GM18505 (cell line): ENCODE results near the gene GALNT18.

ENCODE experiments used
- ATAC-seq: cut with Tn5 transposase; IDR thresholded peaks from one replicate; pipeline ENCODE4 v1.9.1; 2021; ENCODE audit not compliant: unreplicated experiment
- POLR2A ChIP-seq: IDR thresholded peaks from 4 replicates; pipeline ENCODE4 v1.6.1; 2011; ENCODE audit warnings: borderline replicate concordance; ENCODE audit not compliant: insufficient read depth, insufficient read length; ENCODE audit errors: extremely low read depth

Gene GALNT18

DNA sequence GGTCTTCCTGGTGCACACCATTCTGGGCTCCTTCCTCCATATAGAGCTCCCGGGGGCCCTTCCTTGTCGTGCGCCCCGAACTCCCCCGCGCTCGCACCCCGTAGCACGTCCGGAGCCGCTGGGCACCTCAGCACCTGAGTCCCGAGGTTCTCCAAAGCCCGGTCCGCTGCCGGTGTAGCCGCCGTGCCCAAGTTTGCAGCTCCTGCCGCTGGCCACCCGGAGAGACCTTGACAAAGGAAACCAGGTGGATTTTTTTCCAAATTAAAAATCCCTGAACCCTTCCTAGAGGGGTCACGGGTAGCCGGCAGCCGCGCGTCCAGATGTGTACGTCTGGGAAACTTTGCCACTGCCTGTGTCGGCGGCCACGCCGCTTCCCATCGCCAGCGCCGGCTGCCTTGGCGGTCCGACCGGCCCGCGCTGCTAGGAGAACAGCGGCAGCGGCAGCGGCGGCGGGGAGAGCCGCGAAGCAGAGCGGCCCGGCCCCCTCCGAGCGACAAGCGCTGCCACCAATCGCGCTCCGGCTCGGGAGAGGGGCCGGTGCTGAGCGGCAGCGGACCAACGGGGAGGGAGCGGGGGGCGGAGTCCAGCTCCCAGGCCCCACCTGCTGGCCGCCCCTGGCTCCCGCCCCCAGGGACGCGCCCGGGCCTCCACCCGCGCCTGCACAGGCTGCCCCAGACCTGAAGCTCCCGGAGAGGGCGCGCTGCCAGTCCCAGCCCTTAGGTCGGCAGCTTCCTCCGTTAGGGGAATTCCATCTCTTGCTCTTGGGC is at the start of gene GALNT18:
TSS of gene GALNT18 (minus strand) at position 433 of the 767 bp plus-strand sequence.
- TF ChIP-seq POLR2A: peak; percentile 65
- ATAC-seq: peak; percentile 91

DNA sequence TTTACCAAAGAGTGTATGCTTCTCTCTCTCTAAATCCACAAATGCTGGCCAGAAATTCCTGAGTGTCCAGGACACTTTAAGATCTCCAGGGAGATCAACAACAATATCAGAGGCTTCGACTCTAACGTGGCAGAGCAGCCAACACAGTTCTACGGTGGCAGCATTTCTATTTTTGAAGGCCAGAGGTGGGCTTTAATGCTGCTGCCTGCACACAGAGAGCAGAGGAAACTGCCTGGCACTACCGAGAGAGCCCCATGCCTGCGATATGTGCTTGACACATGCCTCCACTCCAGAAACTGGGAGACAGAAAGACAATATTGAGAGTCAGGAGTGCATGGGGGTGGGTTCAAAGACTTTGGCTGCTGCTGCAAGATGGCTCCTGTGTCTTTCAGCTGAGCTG is 48.8 kb upstream of the GALNT18 start:
- TF ChIP-seq POLR2A: no peak
- ATAC-seq: no peak

- ATAC-seq: no peak
- no peak for TF ChIP-seq POLR2A
These were observed 47.5 kb upstream of the GALNT18 start for GRCh38 chr11:11669233-11669846.

GRCh38 chr11:11668781-11669180 is 47.0 kb upstream of the GALNT18 start:
- no peak for TF ChIP-seq POLR2A
- no peak for ATAC-seq

- no peak for ATAC-seq
- no peak for TF ChIP-seq POLR2A
These were observed 46.5 kb upstream of the GALNT18 start for GRCh38 chr11:11668274-11668673.

DNA sequence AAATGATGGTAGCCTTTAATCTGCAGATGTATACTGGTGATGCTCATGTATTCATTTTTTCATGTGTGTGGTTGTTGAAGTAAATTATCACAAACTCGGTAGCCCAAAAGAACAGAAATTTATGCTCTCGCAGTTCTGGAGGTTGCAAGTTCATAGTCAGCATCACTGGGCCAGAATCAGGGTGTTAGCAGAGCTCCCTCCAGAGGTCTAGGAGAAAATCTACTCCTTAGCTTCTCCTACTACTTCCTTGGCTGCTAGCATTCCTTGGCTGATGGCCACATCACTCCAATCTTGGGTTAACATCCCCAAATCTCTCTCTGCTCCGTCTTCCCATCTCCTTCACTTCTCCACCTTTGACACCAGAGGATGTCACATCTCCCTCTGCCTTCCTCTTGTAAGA is 45.3 kb upstream of the GALNT18 start:
- TF ChIP-seq POLR2A: no peak
- no peak for ATAC-seq

GRCh38 chr11:11665407-11665806 is 43.6 kb upstream of the GALNT18 start:
- ATAC-seq: no peak
- TF ChIP-seq POLR2A: no peak

DNA sequence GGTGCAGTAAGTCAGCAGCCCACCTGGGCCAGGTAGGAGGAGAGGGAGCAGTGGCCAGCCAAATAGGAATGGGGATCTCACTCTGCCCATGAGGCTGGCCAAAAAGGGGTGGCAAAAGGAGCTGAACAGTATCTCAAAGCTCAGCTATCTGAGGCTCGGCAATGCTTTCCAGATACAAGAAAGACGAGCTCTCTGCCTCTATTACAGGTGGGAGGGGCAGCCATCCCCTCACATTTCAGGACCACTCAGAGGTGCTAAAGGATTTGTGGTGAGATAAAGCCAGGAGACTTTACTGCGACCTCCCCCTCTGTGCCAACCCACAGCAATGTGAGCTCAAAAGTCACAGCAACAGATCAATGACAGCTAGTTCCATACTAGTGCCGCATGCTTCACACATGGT is 42.1 kb upstream of the GALNT18 start:
- no peak for TF ChIP-seq POLR2A
- no peak for ATAC-seq

DNA sequence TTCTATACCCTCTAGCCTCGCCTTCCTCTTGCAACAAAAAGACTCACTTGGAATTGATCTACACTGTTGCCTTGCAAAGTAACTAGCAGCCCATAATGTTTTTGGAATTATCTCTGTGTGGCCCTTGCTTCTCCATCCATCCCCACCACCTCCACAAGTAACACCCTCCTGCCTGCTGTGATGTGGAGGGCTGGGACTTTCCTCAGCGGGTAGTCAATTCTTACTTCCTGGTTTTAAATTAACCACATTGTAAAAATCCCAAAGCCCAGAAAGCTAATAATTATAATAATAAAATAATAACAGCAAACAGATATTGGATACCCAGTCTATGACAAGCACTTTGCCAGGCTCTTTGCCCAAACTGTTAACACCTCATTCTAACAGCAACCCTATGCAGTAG is 40.8 kb upstream of the GALNT18 start:
- no peak for TF ChIP-seq POLR2A
- no peak for ATAC-seq

DNA sequence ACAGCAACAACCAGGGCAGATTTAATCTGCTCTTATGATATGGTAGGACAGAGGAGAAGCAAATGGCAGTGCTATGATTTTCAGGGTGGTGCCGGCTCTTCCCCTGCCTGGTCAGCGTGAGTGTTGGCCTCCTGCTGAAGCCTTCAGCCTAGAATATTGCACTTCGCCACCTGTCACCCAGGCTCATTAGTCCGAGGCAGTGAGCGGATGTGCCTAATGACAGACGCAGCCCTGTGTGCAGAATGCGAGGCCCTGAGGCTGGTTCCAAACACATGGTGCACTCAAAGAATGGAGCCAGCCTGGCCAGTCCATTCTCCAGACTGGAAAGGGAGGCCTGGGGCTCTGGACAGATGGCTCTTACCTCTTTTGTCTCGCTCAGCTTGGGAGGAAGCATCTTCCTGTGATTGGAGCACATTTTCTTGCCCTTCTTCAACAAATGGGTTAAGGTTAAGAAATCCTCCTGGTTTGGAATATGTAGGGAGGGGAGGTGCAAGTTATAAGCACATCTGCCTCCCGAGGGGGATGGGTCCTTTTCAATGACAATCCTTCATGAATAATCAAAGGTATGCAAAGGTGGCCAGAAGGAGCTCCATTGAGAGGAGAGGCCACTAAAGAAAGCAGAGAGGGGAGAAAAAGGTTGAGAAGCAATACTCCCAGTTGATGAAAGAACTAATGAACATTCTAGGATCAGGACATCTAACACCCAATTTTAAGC is 39.7 kb upstream of the GALNT18 start:
- ATAC-seq: no peak
- no peak for TF ChIP-seq POLR2A

GRCh38 chr11:11660363-11660740 is 38.5 kb upstream of the GALNT18 start:
- TF ChIP-seq POLR2A: no peak
- ATAC-seq: no peak

- no peak for TF ChIP-seq POLR2A
- ATAC-seq: no peak
These were observed 38.0 kb upstream of the GALNT18 start for GRCh38 chr11:11659567-11660362.

DNA sequence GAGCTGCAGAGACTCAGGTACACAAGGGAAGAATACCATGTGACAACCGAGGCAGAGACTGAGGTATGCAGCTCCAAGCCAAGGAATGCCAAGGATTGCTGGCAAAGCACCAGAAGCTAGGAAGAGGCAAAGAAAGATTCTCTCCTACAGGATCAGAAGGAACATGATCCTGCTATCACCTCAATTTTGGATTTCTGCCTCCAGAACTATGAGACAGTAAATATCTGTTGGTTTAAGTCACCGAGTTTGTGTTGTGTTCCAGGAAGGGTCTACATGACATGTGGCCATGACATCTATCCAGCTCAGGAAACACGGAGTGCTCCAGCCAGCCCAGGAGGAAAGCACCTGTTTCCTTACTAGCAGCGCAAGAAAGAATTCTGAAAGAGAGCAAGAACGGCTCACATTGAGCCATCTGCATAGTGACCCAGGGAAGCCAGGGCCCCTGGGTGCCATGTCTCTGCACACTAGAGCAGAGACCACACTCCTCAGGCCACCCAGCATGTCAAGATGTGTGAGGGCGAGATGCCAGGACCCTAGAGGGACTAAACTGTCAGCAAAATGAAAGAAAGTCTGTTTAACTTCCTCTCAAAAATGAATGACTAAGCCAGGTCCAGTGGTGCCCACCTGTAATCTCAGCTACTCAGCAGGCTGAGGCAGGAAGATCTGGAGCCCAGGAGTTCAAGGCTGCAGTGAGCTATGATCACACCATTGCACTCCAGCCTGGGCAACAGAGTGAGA is 35.6 kb upstream of the GALNT18 start:
- no peak for ATAC-seq

GRCh38 chr11:11641581-11641980 is 19.8 kb upstream of the GALNT18 start:
- no peak for ATAC-seq
- TF ChIP-seq POLR2A: no peak

More for the DNA sequence above, 35.6 kb upstream of the GALNT18 start:
- TF ChIP-seq POLR2A: no peak
